Motor neuron (in vitro differentiated cells): ENCODE data around the gene TNNT2. TPM values are rescaled to one million over a fixed set of nuclear protein-coding genes. Genes with fewer than 3 reads are reported as not detected.

Experiments used
- ATAC-seq, 8 experiments: fragments of 200-7000 bp; cut with Tn5 transposase; replicated peaks in 6 of 8; 2 replicates each; pipeline ENCODE4 v1.8.0; 2021; ENCODE audit warnings: mild to moderate bottlenecking in 8 of 8, moderate library complexity in 8 of 8
- H3K27ac ChIP-seq, 2 donors: fragments of 250-450 bp; sonication (Bioruptor Pico); 2 replicates each; pipeline ENCODE4 v1.9.0; 2021; ENCODE audit warnings: antibody characterized with exemption in 2 of 2, mild to moderate bottlenecking in 2 of 2, moderate library complexity in 1 of 2
- H3K4me1 ChIP-seq, 2 donors: fragments of 250-450 bp; sonication (Bioruptor Pico); replicated peaks in 1 of 2; 2 replicates each; pipeline ENCODE4 v1.6.1; 2021; ENCODE audit warnings: antibody characterized with exemption in 2 of 2, mild to moderate bottlenecking in 2 of 2, moderate library complexity in 1 of 2
- H3K4me3 ChIP-seq, 5 donors: fragments of 250-450 bp; sonication (Bioruptor Pico); 2 replicates each; pipeline ENCODE4 v1.9.0; 2021; ENCODE audit warnings: antibody characterized with exemption in 5 of 5, mild to moderate bottlenecking in 5 of 5, moderate library complexity in 4 of 5
- WGBS, 10 experiments: fragments of 450-650 bp; shearing (Covaris generic); methylation state at CpG; one replicate each; pipeline ENCODE4 v1.0.0; 2022; 5-methylcytosine and 5-hydroxymethylcytosine counted together
- in situ Hi-C, 9 experiments: fragments of 400-800 bp; cut with MboI; loops; one replicate each; pipeline ENCODE4 v1.15.0; 2021; ENCODE audit warnings: low sequenced_read_pairs in 9 of 9, low pct_unique_long_range_greater_than_20kb in 2 of 9; ENCODE audit not compliant: unreplicated experiment in 9 of 9
- total RNA-seq, 8 experiments: library from RNA; unstranded; fragments of 300-600 nt; gene quantifications; 2 replicates each; pipeline versions ENCODE4 v1.2.3 to v1.2.4, GENCODE V29; 2022

The TNNT2 gene
- total RNA-seq, 8 experiments from 2014 or later = 0.14 to 2.7 (median 0.59) TPM; not detected in 1

- WGBS, 10 experiments = 3 to 13% methylated on average over 14 to 27 of the region's 62 CpGs; no CpG with 5 or more reads in 8 of the 10 experiments
- Histone ChIP-seq H3K4me1 (no peaks in the 10 kb centered on the region), H3K27ac (no peak overlapping the region), H3K4me3 (peak overlapping the region in 3 of 5 donors; percentile 4 to 11 (median 4))
- ATAC-seq = peak; percentile 49 to 77 (median 68)
- in situ Hi-C loops = no loop called here
These were observed 22.1 kb upstream of the TNNT2 start for GRCh38 chr1:201399352-201400126.

GRCh38 chr1:201399018-201399351, 21.5 kb upstream of the TNNT2 start, which contains the start of gene LAD1:
TSS of gene LAD1 (minus strand) at chr1:201399324. CDS start at chr1:201399306, 18 bp downstream.
- ATAC-seq = peak in 1 of 8 experiments; percentile 50
- WGBS, 10 experiments = 30% methylated on average over 4 of the region's 25 CpGs; no CpG with 5 or more reads in 9 of the 10 experiments
- in situ Hi-C loops = no loop called here
- peak within 1 kb of the TSS in 3 of 5 donors; percentile 4 to 11 (median 4) for H3K4me3 ChIP-seq
- H3K27ac ChIP-seq = no peak within 1 kb of the TSS
- H3K4me1 ChIP-seq = no peaks in the 10 kb centered on the region

DNA sequence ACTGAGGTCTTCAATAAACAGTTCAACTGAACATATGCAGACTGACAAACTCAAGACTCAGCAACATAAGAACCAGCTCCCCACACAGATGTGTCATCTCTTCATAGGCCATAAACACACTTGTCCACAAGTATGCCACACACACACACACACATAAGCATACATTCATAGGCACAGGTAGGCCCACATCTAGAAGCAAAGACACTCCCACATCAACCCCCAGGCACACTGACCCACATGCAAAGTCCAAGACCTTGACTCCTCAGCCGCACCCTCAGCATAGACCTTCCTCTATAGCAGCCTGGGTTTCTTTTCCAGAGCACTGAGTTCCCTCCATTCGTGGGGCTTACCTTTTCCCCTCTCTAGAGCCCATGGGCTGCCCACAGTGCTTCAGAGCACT, 20.2 kb upstream of the TNNT2 start:
- Histone ChIP-seq H3K27ac (no peak overlapping the region), H3K4me3 (no peak overlapping the region), H3K4me1 (no peaks in the 10 kb centered on the region)
- no peak for ATAC-seq
- in situ Hi-C loops = no loop called here
- 60 to 83% (median 75%) methylated on average over 1 to 2 of the region's 2 CpGs; no CpG with 5 or more reads in 5 of the 10 experiments for WGBS, 10 experiments

GRCh38 chr1:201396861-201397464, 19.5 kb upstream of the TNNT2 start:
- Histone ChIP-seq H3K27ac (no peak overlapping the region), H3K4me1 (no peaks in the 10 kb centered on the region), H3K4me3 (no peak overlapping the region)
- in situ Hi-C loops = no loop called here
- peak in 1 of 8 experiments; percentile 14 for ATAC-seq
- 30 to 80% (median 49%) methylated on average over 1 to 6 of the region's 10 CpGs; no CpG with 5 or more reads in 4 of the 10 experiments for WGBS, 10 experiments

GRCh38 chr1:201395936-201396335, 18.5 kb upstream of the TNNT2 start:
- H3K4me3 ChIP-seq = no peak overlapping the region
- no peaks in the 10 kb centered on the region for H3K4me1 ChIP-seq
- 33 to 84% (median 63%) methylated on average over 1 to 4 of the region's 4 CpGs; no CpG with 5 or more reads in 6 of the 10 experiments for WGBS, 10 experiments
- ATAC-seq = no peak
- in situ Hi-C loops = no loop called here
- no peak overlapping the region for H3K27ac ChIP-seq

- no peak overlapping the region for H3K27ac ChIP-seq
- in situ Hi-C loops = no loop called here
- H3K4me1 ChIP-seq = no peaks in the 10 kb centered on the region
- 18 to 56% methylated on average over 3 of the region's 3 CpGs; no CpG with 5 or more reads in 8 of the 10 experiments for WGBS, 10 experiments
- H3K4me3 ChIP-seq = no peak overlapping the region
- no peak for ATAC-seq
These were observed 17.1 kb upstream of the TNNT2 start for GRCh38 chr1:201394591-201394990.

DNA sequence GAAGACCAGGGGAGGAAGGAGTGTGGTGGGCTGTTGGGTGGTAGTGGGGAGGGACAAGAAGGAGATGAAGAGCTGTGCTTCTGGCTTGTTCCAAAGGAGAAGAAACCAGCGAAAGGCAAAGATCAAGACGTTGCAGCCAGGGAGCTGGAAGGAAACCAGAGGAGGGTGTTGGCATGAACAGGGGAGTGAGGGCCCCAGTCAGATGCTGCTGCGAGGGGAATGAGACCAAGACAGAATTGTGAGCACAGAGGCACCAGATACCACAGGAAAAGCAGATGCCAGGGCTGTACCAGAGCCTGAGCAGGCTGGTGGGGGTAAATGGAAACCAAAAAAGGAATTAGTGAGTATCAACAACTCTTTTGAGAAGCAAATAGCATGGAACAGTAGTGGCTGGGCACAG, 15.6 kb upstream of the TNNT2 start:
- WGBS, 10 experiments = 0 to 100% (median 80%) methylated on average over 1 to 3 of the region's 3 CpGs; no CpG with 5 or more reads in 1 of the 10 experiments
- Histone ChIP-seq H3K27ac (no peak overlapping the region), H3K4me1 (no peaks in the 10 kb centered on the region), H3K4me3 (no peak overlapping the region)
- in situ Hi-C loops = no loop called here
- no peak for ATAC-seq

DNA sequence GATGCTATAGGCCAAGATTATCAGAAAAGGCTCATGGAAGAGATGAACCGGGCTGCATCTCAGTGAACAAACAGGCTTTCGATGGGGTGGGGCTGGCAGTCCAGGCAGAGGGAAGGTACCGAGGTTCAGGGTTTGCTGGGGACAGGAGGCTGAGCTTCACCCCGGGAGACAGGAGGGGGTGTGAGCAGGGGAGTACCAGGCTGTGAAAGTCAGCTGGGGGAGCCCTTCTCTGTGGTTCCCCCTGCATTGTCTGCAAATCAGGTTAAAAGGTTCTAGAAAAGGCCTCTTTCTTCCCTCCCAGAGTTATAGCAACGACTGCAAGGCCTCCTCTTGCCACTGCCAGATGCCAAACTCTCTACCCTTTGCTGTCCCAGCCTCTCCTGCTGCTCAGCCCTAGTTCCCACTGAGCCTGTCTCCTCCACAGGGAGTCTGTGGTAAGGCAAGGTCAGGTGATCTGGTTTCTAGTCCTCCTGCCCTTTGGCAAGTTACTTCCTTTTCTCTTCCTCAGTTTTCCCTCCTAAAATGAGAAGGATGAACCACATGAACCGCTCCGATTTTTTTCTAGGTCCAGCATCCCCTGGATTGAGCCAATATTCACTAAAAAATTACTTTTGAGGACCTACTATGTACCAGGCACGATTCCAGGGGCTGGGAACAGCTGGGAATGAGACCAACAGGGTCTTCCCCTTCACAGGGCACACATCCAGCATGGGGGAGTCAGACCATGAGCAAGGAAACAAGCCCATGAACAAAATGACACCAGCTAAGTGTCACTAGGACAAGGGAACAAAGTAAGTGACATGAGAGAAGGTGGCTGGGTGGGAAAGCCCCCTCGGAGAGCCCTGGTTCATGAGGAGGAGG, 14.4 kb upstream of the TNNT2 start:
- 0 to 79% (median 42%) methylated on average over 1 to 8 of the region's 9 CpGs; no CpG with 5 or more reads in 1 of the 10 experiments for WGBS, 10 experiments
- in situ Hi-C loops = no loop called here

GRCh38 chr1:201391225-201391624, 13.7 kb upstream of the TNNT2 start:
- in situ Hi-C loops = no loop called here
- no peak overlapping the region for H3K4me3 ChIP-seq
- ATAC-seq = no peak
- H3K27ac ChIP-seq = no peak overlapping the region
- no peaks in the 10 kb centered on the region for H3K4me1 ChIP-seq
- WGBS, 10 experiments = 40 to 80% (median 65%) methylated on average over 1 of the region's 1 CpG; no CpG with 5 or more reads in 6 of the 10 experiments

More for the DNA sequence above, 14.4 kb upstream of the TNNT2 start:
- no peak overlapping the region for H3K4me3 ChIP-seq
- H3K4me1 ChIP-seq = no peaks in the 10 kb centered on the region
- ATAC-seq = no peak
- no peak overlapping the region for H3K27ac ChIP-seq

GRCh38 chr1:201389051-201389450, 11.6 kb upstream of the TNNT2 start:
- peaks cover 0 to under 1% of the 10 kb centered on the region in 2 donors for H3K4me1 ChIP-seq
- no peak for ATAC-seq
- in situ Hi-C loops = no loop called here
- no peak overlapping the region for H3K4me3 ChIP-seq
- H3K27ac ChIP-seq = no peak overlapping the region
- WGBS, 10 experiments = 10 to 88% (median 70%) methylated on average over 1 to 10 of the region's 12 CpGs; no CpG with 5 or more reads in 4 of the 10 experiments

DNA sequence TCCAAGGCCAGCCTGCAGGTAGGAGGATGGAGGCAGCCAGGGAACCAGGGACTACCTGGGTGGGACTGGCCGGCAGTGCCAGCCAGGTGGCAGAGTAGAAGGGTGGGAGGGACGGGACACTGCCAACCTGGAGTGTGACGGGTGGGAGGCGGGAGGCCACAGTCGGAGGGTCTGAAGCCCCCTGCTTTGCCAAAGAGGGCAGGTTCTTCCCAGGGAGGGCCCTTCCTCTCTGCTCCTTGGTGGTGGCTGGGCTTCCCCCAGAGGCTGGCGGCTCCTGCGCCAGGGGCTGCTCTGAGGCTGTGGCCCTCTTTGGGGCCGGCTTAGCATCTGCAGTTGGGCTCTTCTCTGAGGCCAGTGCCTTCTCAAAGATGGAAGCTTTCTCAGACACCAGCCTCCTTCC, 8.7 kb upstream of the TNNT2 start:
- peaks cover 0 to 5% of the 10 kb centered on the region in 2 donors for H3K4me1 ChIP-seq
- 80 to 92% methylated on average over 1 to 2 of the region's 8 CpGs; no CpG with 5 or more reads in 8 of the 10 experiments for WGBS, 10 experiments
- no peak overlapping the region for H3K27ac ChIP-seq
- no peak overlapping the region for H3K4me3 ChIP-seq
- in situ Hi-C loops = no loop called here
- ATAC-seq = no peak

DNA sequence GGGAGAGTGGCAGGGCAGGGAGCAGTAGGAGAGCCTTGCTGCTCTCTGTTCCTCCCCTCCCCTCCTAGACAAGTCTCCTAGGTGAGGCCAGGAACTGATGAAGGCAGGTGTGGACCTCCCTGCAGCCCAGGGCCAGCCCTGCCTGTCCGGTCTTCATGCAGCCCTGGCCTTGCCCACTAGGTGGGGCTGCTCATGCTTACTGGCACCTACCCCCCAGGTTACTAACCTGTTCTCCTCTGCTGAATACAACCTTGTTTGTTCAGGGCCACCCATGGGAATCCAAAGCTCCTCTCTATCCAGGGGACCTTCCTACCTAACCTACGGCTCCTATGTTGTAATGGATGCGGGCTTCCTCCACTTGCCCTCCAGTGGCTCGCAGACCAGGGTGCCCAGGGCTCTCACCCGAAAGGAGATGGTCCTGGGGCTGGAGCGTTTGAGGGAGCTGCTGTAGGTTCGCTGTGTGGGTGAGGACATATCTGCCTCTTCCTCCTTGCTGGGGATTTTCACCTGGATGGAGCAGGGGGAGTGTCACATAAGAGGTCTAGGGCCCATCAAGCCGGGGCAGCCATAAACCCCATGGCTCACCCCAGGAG, 7.9 kb upstream of the TNNT2 start:
- WGBS, 10 experiments = 20 to 85% (median 67%) methylated on average over 1 to 8 of the region's 8 CpGs; no CpG with 5 or more reads in 4 of the 10 experiments
- no peak overlapping the region for H3K27ac ChIP-seq
- H3K4me1 ChIP-seq = peaks cover 0 to 5% of the 10 kb centered on the region in 2 donors
- H3K4me3 ChIP-seq = no peak overlapping the region
- peak; percentile 26 to 77 (median 56) for ATAC-seq
- in situ Hi-C loops = no loop called here
